Body of pancreas (tissue), 4 donors: ENCODE results near the gene KLKB1. TPM values are rescaled to one million over a fixed set of nuclear protein-coding genes. Genes with fewer than 3 reads are reported as not detected.

Experiments
- ATAC-seq: fragments of 150-250 bp; one replicate; pipeline ENCODE4 v1.9.1; 2016
- DNase-seq, 4 donors: peaks; one replicate each; pipeline ENCODE4 v3.0.0-alpha.2; 2019
- H3K27ac ChIP-seq, 4 donors: fragments of 200-600 bp; sonication (generic); 1 replicate in 3 of 4; 2 replicates in 1 of 4; pipeline versions ENCODE4 v1.5.1 to v1.6.1; 2016 to 2019; ENCODE audit warnings: mild to moderate bottlenecking in 1 of 4, mixed read lengths in 1 of 4, moderate library complexity in 1 of 4
- H3K27me3 ChIP-seq, 2 donors: fragments of 200-600 bp; sonication (generic); one replicate each; pipeline ENCODE4 v1.6.0; 2016; ENCODE audit warnings: mild to moderate bottlenecking in 1 of 2
- H3K36me3 ChIP-seq, 2 donors: fragments of 200-600 bp; sonication (generic); replicated peaks in 1 of 2; 2 replicates each; pipeline ENCODE4 v1.5.1; 2016; ENCODE audit warnings: low read depth in 2 of 2; ENCODE audit not compliant: insufficient read depth in 1 of 2
- H3K4me1 ChIP-seq: fragments of 200-600 bp; sonication (generic); one replicate; pipeline ENCODE4 v1.6.0; 2016
- H3K4me3 ChIP-seq, 2 donors: fragments of 200-600 bp; sonication (generic); 1 replicate in 1 of 2; 2 replicates in 1 of 2; pipeline ENCODE4 v1.5.1; 2016 to 2019
- H3K9me3 ChIP-seq, 3 donors: fragments of 200-600 bp; sonication (generic); 1 replicate in 2 of 3; 2 replicates in 1 of 3; pipeline ENCODE4 v1.5.1; 2016
- CTCF ChIP-seq, 7 experiments: fragments of 450-650 bp in 4 of 7; fragments of 200-600 bp in 3 of 7; sonication (generic) in 3 of 7; IDR thresholded peaks; one replicate each; pipeline ENCODE4 v1.5.1; 2016 to 2019; ENCODE audit warnings: antibody characterized with exemption in 7 of 7
- POLR2A ChIP-seq, 3 donors: fragments of 450-650 bp; IDR thresholded peaks; one replicate each; pipeline ENCODE4 v1.6.1; 2016; ENCODE audit warnings: antibody characterized with exemption in 3 of 3, mild to moderate bottlenecking in 2 of 3
- WGBS, 2 donors: methylation state at CpG; one replicate each; pipeline ENCODE4 v1.1.5; 2017; 5-methylcytosine and 5-hydroxymethylcytosine counted together
- intact Hi-C: fragments of 100-400 bp; cut with DNase I; formaldehyde crosslinking; loops from one replicate; pipeline ENCODE4 v1.15.1; 2023
- total RNA-seq, 2 donors: library from RNA; depleted of rRNA; stranded (reverse); fragments of >200 nt; gene quantifications; one replicate each; pipeline ENCODE4 v1.1.0, GENCODE V29; 2016

Gene KLKB1
- total RNA-seq, 2 donors from 2014 or later: 2.6 to 3.1 TPM

- DNase-seq: no peak
- Histone ChIP-seq H3K27ac (no peak overlapping the region), H3K9me3 (no peaks in the 10 kb centered on the region), H3K4me1 (no peaks in the 10 kb centered on the region), H3K27me3 (no peaks in the 10 kb centered on the region), H3K4me3 (no peak overlapping the region), H3K36me3 (no peaks in the 10 kb centered on the region)
- 69 to 79% methylated on average over 9 of the region's 9 CpGs for WGBS, 2 donors
- TF ChIP-seq POLR2A (IDR thresholded peaks at IDR 0.05) (no peak), CTCF (IDR thresholded peaks at IDR 0.05) (no peak)
- intact Hi-C loops: no loop called here
- no peak for ATAC-seq
These were observed 66.9 kb downstream of the KLKB1 start for GRCh38 chr4:186294160-186294559.

GRCh38 chr4:186296481-186296880 is 69.2 kb downstream of the KLKB1 start:
- intact Hi-C loops: loop anchor here (5.0 kb wide), 1 partner anchor 291 kb away; no protein-coding TSS in a partner anchor
- Histone ChIP-seq H3K36me3 (no peaks in the 10 kb centered on the region), H3K27me3 (no peaks in the 10 kb centered on the region), H3K4me3 (no peak overlapping the region), H3K4me1 (no peaks in the 10 kb centered on the region), H3K27ac (no peak overlapping the region), H3K9me3 (no peaks in the 10 kb centered on the region)
- ATAC-seq (no peak), DNase-seq (peak; percentile 24 to 48 (median 42))
- 17 to 35% methylated on average over 4 of the region's 4 CpGs for WGBS, 2 donors
- TF ChIP-seq CTCF (IDR thresholded peaks at IDR 0.05): no peak
- TF ChIP-seq POLR2A (IDR thresholded peaks at IDR 0.05): no peak

- intact Hi-C loops: loop anchor here (5.0 kb wide), 1 partner anchor 290 kb away; no protein-coding TSS in a partner anchor
- H3K27me3 ChIP-seq: no peaks in the 10 kb centered on the region
- ATAC-seq: no peak
These were observed 69.8 kb downstream of the KLKB1 start for GRCh38 chr4:186297013-186297645.

GRCh38 chr4:186298031-186298647 is 70.8 kb downstream of the KLKB1 start:
- Histone ChIP-seq H3K36me3 (no peaks in the 10 kb centered on the region), H3K4me3 (no peak overlapping the region), H3K27me3 (no peaks in the 10 kb centered on the region), H3K4me1 (no peaks in the 10 kb centered on the region), H3K27ac (no peak overlapping the region), H3K9me3 (no peaks in the 10 kb centered on the region)
- TF ChIP-seq CTCF (IDR thresholded peaks at IDR 0.05) (no peak), POLR2A (IDR thresholded peaks at IDR 0.05) (no peak)
- no peak for DNase-seq
- ATAC-seq: no peak
- intact Hi-C loops: loop anchor here (5.0 kb wide), 1 partner anchor 289 kb away; no protein-coding TSS in a partner anchor
- WGBS, 2 donors: 46 to 48% methylated on average over 26 to 39 of the region's 39 CpGs

More at GRCh38 chr4:186297013-186297645, 69.8 kb downstream of the KLKB1 start:
- H3K36me3 ChIP-seq: no peaks in the 10 kb centered on the region
- H3K27ac ChIP-seq: no peak overlapping the region
- TF ChIP-seq POLR2A (IDR thresholded peaks at IDR 0.05) (no peak), CTCF (IDR thresholded peaks at IDR 0.05) (peak in 6 of 7 experiments; percentile 62 to 84 (median 81))
- no peaks in the 10 kb centered on the region for H3K4me1 ChIP-seq
- 40 to 44% methylated on average over 21 of the region's 21 CpGs for WGBS, 2 donors
- DNase-seq: no peak
- no peaks in the 10 kb centered on the region for H3K9me3 ChIP-seq
- no peak overlapping the region for H3K4me3 ChIP-seq
